Gastrocnemius medialis (tissue), 4 donors: ENCODE measurements around the gene AIF1L.

ENCODE experiments used
- POLR2A ChIP-seq, 2 donors: fragments of 450-650 bp; IDR thresholded peaks; one replicate each; pipeline ENCODE4 v1.6.1; 2017; ENCODE audit warnings: antibody characterized with exemption in 2 of 2, mild to moderate bottlenecking in 2 of 2, moderate library complexity in 2 of 2
- TF ChIP-seq, protein P1 (sequence below), 5 experiments: fragments of 450-650 bp in 3 of 5; fragments of 200-600 bp in 2 of 5; sonication (generic) in 2 of 5; IDR thresholded peaks in 4 of 5; conservative IDR thresholded peaks in 1 of 5; 1 replicate in 4 of 5; 2 replicates in 1 of 5; pipeline ENCODE4 v1.5.1; 2016 to 2019; ENCODE audit warnings: antibody characterized with exemption in 5 of 5, mild to moderate bottlenecking in 3 of 5, moderate library complexity in 3 of 5

DNA sequence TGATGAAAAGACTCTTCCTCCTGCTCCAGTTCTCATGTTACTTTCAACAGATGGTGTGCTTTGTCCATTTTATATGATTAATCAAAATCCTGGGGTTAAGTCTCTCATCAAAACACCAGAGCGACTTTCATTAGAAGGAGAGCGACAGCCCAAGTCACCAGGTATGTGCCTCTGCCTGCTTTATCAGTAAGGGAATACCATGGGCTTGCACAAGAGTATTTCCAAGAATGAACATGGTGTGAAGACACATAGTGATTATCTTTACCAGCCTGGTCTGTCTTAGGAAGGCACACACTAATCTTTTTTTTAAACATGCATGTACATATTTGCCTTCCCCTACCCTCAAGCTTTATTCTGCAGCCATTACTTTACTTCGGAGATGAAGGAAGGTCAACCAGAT, 44.2 kb downstream of the AIF1L start:
- no peak for TF ChIP-seq POLR2A (IDR thresholded peaks at IDR 0.05)
- TF ChIP-seq, protein P1, sequence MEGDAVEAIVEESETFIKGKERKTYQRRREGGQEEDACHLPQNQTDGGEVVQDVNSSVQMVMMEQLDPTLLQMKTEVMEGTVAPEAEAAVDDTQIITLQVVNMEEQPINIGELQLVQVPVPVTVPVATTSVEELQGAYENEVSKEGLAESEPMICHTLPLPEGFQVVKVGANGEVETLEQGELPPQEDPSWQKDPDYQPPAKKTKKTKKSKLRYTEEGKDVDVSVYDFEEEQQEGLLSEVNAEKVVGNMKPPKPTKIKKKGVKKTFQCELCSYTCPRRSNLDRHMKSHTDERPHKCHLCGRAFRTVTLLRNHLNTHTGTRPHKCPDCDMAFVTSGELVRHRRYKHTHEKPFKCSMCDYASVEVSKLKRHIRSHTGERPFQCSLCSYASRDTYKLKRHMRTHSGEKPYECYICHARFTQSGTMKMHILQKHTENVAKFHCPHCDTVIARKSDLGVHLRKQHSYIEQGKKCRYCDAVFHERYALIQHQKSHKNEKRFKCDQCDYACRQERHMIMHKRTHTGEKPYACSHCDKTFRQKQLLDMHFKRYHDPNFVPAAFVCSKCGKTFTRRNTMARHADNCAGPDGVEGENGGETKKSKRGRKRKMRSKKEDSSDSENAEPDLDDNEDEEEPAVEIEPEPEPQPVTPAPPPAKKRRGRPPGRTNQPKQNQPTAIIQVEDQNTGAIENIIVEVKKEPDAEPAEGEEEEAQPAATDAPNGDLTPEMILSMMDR (IDR thresholded peaks at IDR 0.05 in 4 of 5, conservative IDR thresholded peaks at IDR 0.05 in 1 of 5), result no peak
